ENCODE results near the gene PGK1.
"Not testable (repeated sequence)": the region's sequence is repeated elsewhere in the genome, so short reads cannot be mapped to it uniquely, and the experiment has no call there.

The PGK1 gene

DNA sequence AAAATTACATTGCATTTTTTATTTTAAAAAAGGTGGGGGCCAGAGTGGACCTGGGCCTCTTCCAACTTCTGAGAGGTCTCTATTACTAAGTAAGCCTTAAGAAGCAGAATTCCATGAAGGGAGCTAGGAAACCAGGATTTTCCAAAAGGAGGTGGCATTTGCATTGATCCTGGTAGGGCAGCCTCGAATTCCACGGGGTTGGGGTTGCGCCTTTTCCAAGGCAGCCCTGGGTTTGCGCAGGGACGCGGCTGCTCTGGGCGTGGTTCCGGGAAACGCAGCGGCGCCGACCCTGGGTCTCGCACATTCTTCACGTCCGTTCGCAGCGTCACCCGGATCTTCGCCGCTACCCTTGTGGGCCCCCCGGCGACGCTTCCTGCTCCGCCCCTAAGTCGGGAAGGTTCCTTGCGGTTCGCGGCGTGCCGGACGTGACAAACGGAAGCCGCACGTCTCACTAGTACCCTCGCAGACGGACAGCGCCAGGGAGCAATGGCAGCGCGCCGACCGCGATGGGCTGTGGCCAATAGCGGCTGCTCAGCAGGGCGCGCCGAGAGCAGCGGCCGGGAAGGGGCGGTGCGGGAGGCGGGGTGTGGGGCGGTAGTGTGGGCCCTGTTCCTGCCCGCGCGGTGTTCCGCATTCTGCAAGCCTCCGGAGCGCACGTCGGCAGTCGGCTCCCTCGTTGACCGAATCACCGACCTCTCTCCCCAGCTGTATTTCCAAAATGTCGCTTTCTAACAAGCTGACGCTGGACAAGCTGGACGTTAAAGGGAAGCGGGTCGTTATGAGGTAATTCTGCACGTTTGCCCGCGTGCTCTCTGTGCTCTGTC lies at the start of gene PGK1:
PGK1 (plus strand) TSS at position 626 of the 824 bp plus-strand sequence; CDS start at position 719, 93 bp downstream.
- DNase-seq = peak; percentile 97

DNA sequence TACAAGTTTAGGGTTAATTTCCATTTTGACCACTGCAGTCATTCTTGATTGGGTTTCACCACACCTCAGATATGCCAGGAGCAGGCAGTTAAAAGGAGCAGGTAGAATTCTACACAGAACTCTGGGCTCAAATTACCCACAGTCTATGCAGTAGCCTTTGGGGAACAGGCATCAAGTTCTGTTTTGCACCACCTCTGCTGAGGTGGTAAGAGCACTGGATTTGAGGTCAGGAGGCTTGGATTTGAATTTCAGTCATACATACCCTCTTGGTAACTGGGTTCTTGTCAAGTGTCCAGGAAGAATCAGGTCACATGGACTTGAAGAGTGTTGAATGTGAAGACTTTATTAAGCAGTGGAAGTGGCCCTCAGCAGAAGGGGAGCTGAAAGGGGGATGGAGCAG lies 40.4 kb upstream of the PGK1 start:
- no peak for DNase-seq

DNA sequence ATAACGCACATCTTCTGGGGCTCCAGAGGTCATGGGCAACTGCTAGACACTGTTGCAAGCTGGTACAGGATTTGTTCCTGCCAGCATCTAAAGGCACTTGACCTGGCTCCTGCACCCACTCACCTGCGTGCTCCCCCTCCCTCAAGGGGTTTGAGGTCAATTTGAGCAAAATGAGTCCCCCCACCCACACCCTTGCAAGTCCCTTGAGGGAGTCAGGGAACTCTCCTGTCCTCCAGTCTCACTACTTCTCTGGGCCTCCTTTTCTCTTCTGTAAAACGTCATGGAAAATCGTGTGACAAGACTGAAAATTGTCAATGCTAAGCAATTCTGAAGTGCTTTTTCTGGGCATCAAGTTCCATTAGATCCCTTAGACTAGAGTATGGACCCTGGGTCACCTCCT lies 39.9 kb upstream of the PGK1 start:
- DNase-seq = no peak

- DNase-seq = not testable (repeated sequence)
These were observed 39.1 kb upstream of the PGK1 start for GRCh38 chrX:78064698-78065601.

- DNase-seq = no peak
These were observed 37.9 kb upstream of the PGK1 start for GRCh38 chrX:78066110-78066509.

DNA sequence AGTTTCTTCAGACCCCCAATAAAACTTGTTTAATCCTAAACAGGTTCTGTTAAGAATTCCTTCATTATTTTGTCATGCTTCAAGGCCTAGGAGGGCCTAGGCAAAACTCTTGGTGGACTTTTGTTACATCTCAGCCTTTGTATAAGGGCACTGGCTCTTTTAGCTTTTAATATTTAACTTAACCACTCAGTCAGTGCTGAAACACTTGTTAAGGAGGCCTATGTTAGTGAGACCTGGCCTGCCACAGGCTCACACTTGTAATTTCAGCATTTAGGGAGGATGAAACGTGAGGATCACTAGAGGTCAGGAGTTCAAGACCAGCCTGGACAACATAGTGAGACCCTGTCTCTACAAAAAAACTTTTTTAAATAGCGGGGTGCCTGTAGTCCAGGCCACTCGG lies 32.7 kb upstream of the PGK1 start:
- DNase-seq = no peak

DNA sequence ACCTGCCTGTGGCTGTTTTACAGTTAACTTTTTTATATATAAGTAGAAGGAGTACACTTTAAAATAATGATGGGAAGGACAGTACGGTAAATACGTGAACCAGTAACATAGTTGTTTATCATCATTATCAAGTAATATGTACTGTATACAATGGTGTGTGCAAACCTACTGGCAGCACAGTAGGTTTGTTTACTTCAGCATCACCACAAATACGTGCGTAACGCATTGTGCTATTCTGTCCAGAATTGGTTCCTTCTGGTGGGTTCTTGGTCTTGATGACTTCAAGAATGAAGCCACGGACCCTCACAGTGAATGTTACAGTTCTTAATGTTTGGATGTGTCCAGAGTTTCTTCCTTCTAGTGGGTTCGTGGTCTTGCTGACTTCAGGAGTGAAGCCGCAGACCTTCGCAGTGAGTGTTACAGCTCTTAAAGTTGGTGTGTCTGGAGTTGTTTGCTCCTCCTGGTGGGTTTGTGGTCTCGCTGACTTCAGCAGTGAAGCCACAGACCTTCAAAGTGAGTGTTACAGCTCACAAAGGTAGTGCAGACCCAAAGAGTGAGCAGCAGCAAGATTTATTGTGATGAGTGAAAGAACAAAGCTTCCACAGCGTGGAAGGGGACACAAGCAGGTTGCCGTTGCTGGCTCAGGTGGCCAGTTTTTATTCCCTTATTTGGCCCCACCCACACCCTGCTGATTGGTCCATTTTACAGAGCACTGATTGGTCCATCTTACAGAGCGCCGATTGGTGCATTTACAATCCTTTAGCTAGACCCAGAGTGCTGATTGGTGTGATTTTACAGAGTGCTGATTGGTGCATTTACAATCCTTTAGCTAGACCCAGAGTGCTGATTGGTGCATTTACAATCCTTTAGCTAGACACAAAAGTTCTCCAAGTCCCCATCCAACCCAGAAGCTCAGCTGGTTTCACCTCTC lies 30.6 kb upstream of the PGK1 start:
- not testable (repeated sequence) for DNase-seq

- DNase-seq = no peak
These were observed 30.0 kb upstream of the PGK1 start for GRCh38 chrX:78074088-78074487.

GRCh38 chrX:78075787-78076389 lies 28.2 kb upstream of the PGK1 start:
- DNase-seq = no peak

DNA sequence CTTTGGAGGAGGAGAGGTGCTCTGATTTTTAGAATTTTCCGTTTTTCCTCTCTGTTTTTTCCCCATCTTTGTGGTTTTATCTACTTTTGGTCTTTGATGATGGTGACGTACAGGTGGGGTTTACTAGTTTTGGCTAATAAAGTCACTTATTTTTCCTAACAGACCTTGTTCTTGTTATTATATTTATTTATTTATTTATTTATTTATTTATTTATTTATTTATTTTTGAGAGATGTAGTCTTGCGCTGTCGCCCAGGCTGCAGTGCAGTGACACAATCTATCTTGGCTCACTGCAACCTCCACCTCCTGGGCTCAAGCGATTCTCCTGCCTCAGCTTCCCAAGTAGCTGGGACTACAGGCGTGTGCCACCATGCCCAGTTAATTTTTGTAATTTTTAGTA lies 22.6 kb upstream of the PGK1 start:
- not testable (repeated sequence) for DNase-seq

- DNase-seq = no peak
These were observed 11.8 kb upstream of the PGK1 start for GRCh38 chrX:78092296-78092695.

GRCh38 chrX:78098108-78098507 lies 5.9 kb upstream of the PGK1 start:
- DNase-seq = no peak

- no peak for DNase-seq
These were observed 2.0 kb upstream of the PGK1 start for GRCh38 chrX:78102091-78102490.

DNA sequence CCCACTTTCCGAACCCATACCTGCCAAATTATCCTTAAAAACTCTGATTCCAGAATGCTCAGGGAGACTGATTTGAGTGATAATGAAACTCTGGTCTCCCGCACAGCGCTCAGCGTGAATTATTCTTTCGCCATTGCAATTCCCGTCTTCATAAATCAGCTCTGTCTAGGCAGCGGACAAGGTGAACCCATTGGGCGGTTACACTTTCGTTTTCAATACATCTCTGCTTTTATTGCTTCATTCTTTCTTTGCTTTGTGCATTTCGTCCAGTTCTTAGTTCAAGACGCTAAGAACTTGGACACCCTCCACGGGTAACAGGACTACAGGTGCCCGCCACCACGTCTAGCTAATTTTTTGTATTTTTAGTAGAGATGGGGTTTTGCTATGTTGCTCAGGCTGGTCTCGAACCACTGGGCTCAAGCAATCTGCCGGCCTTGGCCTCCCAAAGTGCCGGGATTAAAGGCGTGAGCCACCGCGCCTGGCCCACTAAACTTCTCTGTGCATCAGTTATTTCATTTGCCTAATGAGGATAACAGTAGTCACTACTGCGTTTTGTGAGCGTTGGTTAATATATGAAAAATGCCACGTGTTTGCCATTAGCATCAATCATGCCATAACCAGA lies 936 bp upstream of the PGK1 start:
- DNase-seq = no peak

GRCh38 chrX:78104447-78105176 lies 564 bp downstream of the PGK1 start:
- peak; percentile 74 for DNase-seq

- DNase-seq = peak; percentile 69
These were observed 2.0 kb downstream of the PGK1 start for GRCh38 chrX:78105944-78106650.

DNA sequence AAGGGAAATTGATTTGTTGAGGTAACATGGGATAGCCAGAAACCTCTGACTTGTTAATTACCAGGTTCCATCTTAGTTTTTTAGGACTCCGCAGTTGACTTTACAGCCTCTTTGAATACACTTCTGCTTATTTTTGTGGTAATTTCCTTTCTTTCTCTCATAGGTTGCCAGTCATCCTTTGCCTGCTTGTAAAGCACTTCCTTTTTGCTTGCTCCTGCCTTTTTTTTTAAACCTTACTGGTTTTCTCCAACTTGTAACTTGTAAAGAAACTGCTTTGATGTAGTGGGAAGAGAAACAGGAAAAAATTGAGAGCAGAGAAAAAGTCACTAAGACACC lies 2.6 kb downstream of the PGK1 start:
- no peak for DNase-seq

- DNase-seq = no peak
These were observed 5.4 kb downstream of the PGK1 start for GRCh38 chrX:78109458-78109857.

DNA sequence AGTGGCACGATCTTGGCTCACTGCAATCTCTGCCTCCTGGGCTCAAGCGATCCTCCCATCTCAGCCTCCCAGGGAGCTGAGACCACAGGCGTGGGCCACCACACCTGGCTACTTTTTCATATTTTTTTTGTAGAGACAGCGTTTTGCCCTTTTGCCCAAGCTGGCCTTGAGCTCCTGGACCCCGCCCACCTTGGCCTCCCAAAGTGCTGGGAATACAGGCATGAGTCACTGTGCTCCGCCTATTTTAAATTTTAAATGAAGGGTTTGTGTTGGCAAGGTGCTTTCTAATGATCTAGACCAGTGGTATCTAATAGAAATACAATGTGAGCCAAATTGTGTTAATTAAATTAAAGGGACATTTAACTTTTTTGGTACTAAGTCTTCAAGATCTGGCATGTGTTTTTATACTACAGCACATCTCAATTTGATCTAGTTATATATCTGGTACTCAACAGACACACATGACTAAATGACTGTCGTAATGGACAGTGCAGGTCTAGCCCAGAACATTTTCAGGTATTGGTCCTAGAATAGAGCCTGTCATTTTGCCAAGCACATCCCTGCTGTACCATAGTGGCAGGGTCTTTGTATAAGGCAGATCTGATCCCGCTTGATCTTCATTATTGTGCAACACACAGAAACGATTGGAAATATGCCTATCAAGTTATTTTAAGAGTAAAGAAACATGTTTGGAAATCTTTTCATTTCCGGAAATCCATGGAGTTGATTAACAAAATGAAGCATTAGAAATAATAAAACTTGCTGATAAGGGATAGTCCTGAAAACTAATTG lies 7.3 kb downstream of the PGK1 start:
- no peak for DNase-seq

DNA sequence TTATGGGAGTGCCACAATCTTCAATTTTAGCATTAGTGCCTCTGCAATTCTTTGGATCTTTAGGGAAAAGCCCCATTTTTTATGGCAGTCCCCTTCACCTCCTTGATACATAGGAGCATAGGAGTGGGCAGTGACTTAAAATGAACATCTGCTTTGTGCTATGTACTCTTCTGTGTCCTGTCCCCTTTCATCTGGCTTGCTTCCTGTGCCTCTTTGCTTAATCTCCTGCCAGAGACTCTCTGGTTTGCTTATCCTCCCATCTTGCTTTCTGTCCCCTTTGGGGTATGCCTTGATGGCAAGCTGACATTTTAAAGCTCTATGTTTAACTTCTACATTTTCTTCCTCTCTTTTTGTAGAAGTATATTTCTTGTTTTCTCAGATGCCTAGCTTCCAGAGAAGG lies 12.3 kb downstream of the PGK1 start:
- no peak for DNase-seq
